CD4-positive, CD25-positive, alpha-beta regulatory T cell (primary cell): ENCODE data around the gene MTCH1. TPM values are rescaled to one million over a fixed set of nuclear protein-coding genes. Genes with fewer than 3 reads are reported as not detected.

Experiments
- ATAC-seq, 2 donors: fragments of 150-1000 bp; cut with Tn5 transposase; one replicate each; pipeline ENCODE4 v1.10.0; 2021; ENCODE audit warnings: low read depth in 2 of 2, moderate number of reproducible peaks in 2 of 2, moderate library complexity in 1 of 2
- DNase-seq, 3 donors: peaks; one replicate each; pipeline versions ENCODE4 v3.0.0 to v3.0.0-alpha.2; 2012 to 2022; ENCODE audit warnings: mixed read lengths in 1 of 3
- H3K27ac ChIP-seq: one replicate; pipeline ENCODE4 v1.7.0; 2013; ENCODE audit warnings: mild to moderate bottlenecking, low read length; ENCODE audit not compliant: insufficient read depth, poor library complexity, severe bottlenecking
- H3K27me3 ChIP-seq: one replicate; pipeline ENCODE4 v1.7.0; 2013; ENCODE audit warnings: low read length; ENCODE audit not compliant: control insufficient read depth, insufficient read depth
- H3K36me3 ChIP-seq: one replicate; pipeline ENCODE4 v1.7.0; 2013; ENCODE audit warnings: mild to moderate bottlenecking, low read length, moderate library complexity; ENCODE audit not compliant: control insufficient read depth, insufficient read depth
- H3K4me1 ChIP-seq: 2 replicates; pipeline ENCODE4 v1.7.0; 2013; ENCODE audit warnings: mild to moderate bottlenecking, low read length; ENCODE audit not compliant: insufficient read depth, control insufficient read depth, poor library complexity, severe bottlenecking
- H3K4me3 ChIP-seq: one replicate; pipeline ENCODE4 v1.7.0; 2013; ENCODE audit warnings: low read depth, mild to moderate bottlenecking, low read length, moderate library complexity
- H3K9me3 ChIP-seq, 2 experiments: 1 replicate in 1 of 2; 2 replicates in 1 of 2; pipeline ENCODE4 v1.7.0; 2013; ENCODE audit warnings: low read length in 2 of 2, mild to moderate bottlenecking in 1 of 2, moderate library complexity in 1 of 2; ENCODE audit not compliant: control insufficient read depth in 2 of 2
- H3K27ac Mint-ChIP-seq, 3 donors: one replicate each; pipeline ENCODE4 v1.8.0; 2020 to 2022; ENCODE audit warnings: mild to moderate bottlenecking in 3 of 3, mixed read lengths in 3 of 3, moderate library complexity in 2 of 3
- H3K27me3 Mint-ChIP-seq: one replicate; pipeline ENCODE4 v1.8.0; 2022; ENCODE audit warnings: mild to moderate bottlenecking, mixed read lengths
- H3K36me3 Mint-ChIP-seq: one replicate; pipeline ENCODE4 v1.8.0; 2020; ENCODE audit warnings: mixed read lengths
- H3K4me1 Mint-ChIP-seq, 4 donors: one replicate each; pipeline ENCODE4 v1.8.0; 2020 to 2022; ENCODE audit warnings: mixed read lengths in 4 of 4, mild to moderate bottlenecking in 1 of 4
- H3K4me3 Mint-ChIP-seq, 4 donors: one replicate each; pipeline ENCODE4 v1.8.0; 2020 to 2022; ENCODE audit warnings: mild to moderate bottlenecking in 4 of 4, mixed read lengths in 4 of 4, moderate library complexity in 3 of 4
- H3K9me3 Mint-ChIP-seq, 7 donors: one replicate each; pipeline ENCODE4 v1.8.0; 2020 to 2022; ENCODE audit warnings: mixed read lengths in 7 of 7, mild to moderate bottlenecking in 3 of 7, moderate library complexity in 2 of 7
- polyA plus RNA-seq, 4 donors: library from polyadenylated mRNA; unstranded; fragments of 300-500 nt; fragmentation: Illumina TruSeq; gene quantifications; one replicate each; pipeline ENCODE4 v1.2.3, GENCODE V29; 2021
- total RNA-seq: library from RNA; stranded (reverse); gene quantifications from one replicate; pipeline ENCODE4 v1.2.3, GENCODE V29; 2022

MTCH1 gene
- total and polyA plus RNA-seq, 5 donors from 2014 or later: 83.9 to 220 (median 92.5) TPM

- Mint-ChIP-seq H3K4me1 (peaks cover 0 to 49% (median 26%) of the 10 kb centered on the region in 4 donors), H3K36me3 (no peaks in the 10 kb centered on the region), H3K27ac (peak overlapping the region in 1 of 3 donors; percentile 56), H3K9me3 (peaks cover 0 to 3% (median 0%) of the 10 kb centered on the region in 7 donors), H3K4me3 (no peak overlapping the region), H3K27me3 (no peaks in the 10 kb centered on the region)
- DNase-seq (no peak), ATAC-seq (no peak)
- no peak overlapping the region for H3K27ac ChIP-seq
- no peaks in the 10 kb centered on the region for H3K36me3 ChIP-seq
- peaks cover 9% of the 10 kb centered on the region for H3K4me1 ChIP-seq
- H3K4me3 ChIP-seq: no peak overlapping the region
- H3K27me3 ChIP-seq: no peaks in the 10 kb centered on the region
- H3K9me3 ChIP-seq: no peaks in the 10 kb centered on the region
These were observed 41.9 kb upstream of the MTCH1 start for GRCh38 chr6:37027811-37028469.

GRCh38 chr6:37027036-37027720, 41.2 kb upstream of the MTCH1 start:
- no peaks in the 10 kb centered on the region for H3K36me3 ChIP-seq
- H3K27me3 ChIP-seq: no peaks in the 10 kb centered on the region

GRCh38 chr6:37025621-37026466, 39.8 kb upstream of the MTCH1 start:
- H3K9me3 Mint-ChIP-seq: peaks cover 0 to 3% (median 0%) of the 10 kb centered on the region in 7 donors
- ATAC-seq (no peak), DNase-seq (no peak)
- H3K27ac ChIP-seq: no peak overlapping the region
- H3K27ac Mint-ChIP-seq: peak overlapping the region in 2 of 3 donors; percentile 31 to 83
- no peaks in the 10 kb centered on the region for H3K9me3 ChIP-seq
- no peaks in the 10 kb centered on the region for H3K27me3 ChIP-seq
- H3K4me3 Mint-ChIP-seq: peak overlapping the region in 1 of 4 donors; percentile 41
- H3K36me3 Mint-ChIP-seq: no peaks in the 10 kb centered on the region
- peaks cover 23% of the 10 kb centered on the region for H3K4me1 ChIP-seq
- no peak overlapping the region for H3K4me3 ChIP-seq
- no peaks in the 10 kb centered on the region for H3K27me3 Mint-ChIP-seq
- H3K4me1 Mint-ChIP-seq: peaks cover 5 to 59% (median 39%) of the 10 kb centered on the region in 4 donors
- H3K36me3 ChIP-seq: no peaks in the 10 kb centered on the region

More at GRCh38 chr6:37027036-37027720, 41.2 kb upstream of the MTCH1 start:
- DNase-seq (no peak), ATAC-seq (no peak)
- H3K9me3 Mint-ChIP-seq: peaks cover 0 to 3% (median 0%) of the 10 kb centered on the region in 7 donors
- H3K27me3 Mint-ChIP-seq: no peaks in the 10 kb centered on the region
- peaks cover 15% of the 10 kb centered on the region for H3K4me1 ChIP-seq
- H3K4me3 Mint-ChIP-seq: no peak overlapping the region
- H3K27ac ChIP-seq: no peak overlapping the region
- no peaks in the 10 kb centered on the region for H3K9me3 ChIP-seq
- no peak overlapping the region for H3K4me3 ChIP-seq
- no peaks in the 10 kb centered on the region for H3K36me3 Mint-ChIP-seq
- H3K27ac Mint-ChIP-seq: peak overlapping the region in 1 of 3 donors; percentile 67
- peaks cover 0 to 49% (median 31%) of the 10 kb centered on the region in 4 donors for H3K4me1 Mint-ChIP-seq

GRCh38 chr6:37024656-37025337, 38.8 kb upstream of the MTCH1 start:
- peak overlapping the region; percentile 56 to 89 (median 58) for H3K27ac Mint-ChIP-seq
- H3K4me3 ChIP-seq: no peak overlapping the region
- ATAC-seq (no peak), DNase-seq (peak in 1 of 3 donors; percentile 68)
- peaks cover 5 to 61% (median 37%) of the 10 kb centered on the region in 4 donors for H3K4me1 Mint-ChIP-seq
- H3K9me3 ChIP-seq: no peaks in the 10 kb centered on the region
- H3K9me3 Mint-ChIP-seq: no peaks in the 10 kb centered on the region
- H3K4me1 ChIP-seq: peaks cover 23% of the 10 kb centered on the region
- no peaks in the 10 kb centered on the region for H3K27me3 ChIP-seq
- no peaks in the 10 kb centered on the region for H3K36me3 Mint-ChIP-seq
- H3K27me3 Mint-ChIP-seq: no peaks in the 10 kb centered on the region
- H3K4me3 Mint-ChIP-seq: no peak overlapping the region
- no peaks in the 10 kb centered on the region for H3K36me3 ChIP-seq
- no peak overlapping the region for H3K27ac ChIP-seq

GRCh38 chr6:37022135-37022863, 36.3 kb upstream of the MTCH1 start:
- Histone ChIP-seq H3K27me3 (no peaks in the 10 kb centered on the region), H3K36me3 (no peaks in the 10 kb centered on the region), H3K4me1 (peaks cover 32% of the 10 kb centered on the region), H3K27ac (peak overlapping the region; percentile 7), H3K4me3 (no peak overlapping the region), H3K9me3 (no peaks in the 10 kb centered on the region)
- no peaks in the 10 kb centered on the region for H3K36me3 Mint-ChIP-seq
- ATAC-seq: no peak
- H3K4me3 Mint-ChIP-seq: peak overlapping the region in 2 of 4 donors; percentile 36 to 41
- no peak for DNase-seq
- no peaks in the 10 kb centered on the region for H3K27me3 Mint-ChIP-seq
- no peaks in the 10 kb centered on the region for H3K9me3 Mint-ChIP-seq
- peak overlapping the region; percentile 84 to 95 (median 90) for H3K27ac Mint-ChIP-seq
- H3K4me1 Mint-ChIP-seq: peaks cover 5 to 72% (median 51%) of the 10 kb centered on the region in 4 donors

GRCh38 chr6:37021356-37022129, 35.5 kb upstream of the MTCH1 start:
- Histone ChIP-seq H3K4me1 (peaks cover 32% of the 10 kb centered on the region), H3K27me3 (no peaks in the 10 kb centered on the region)
- H3K27ac Mint-ChIP-seq: peak overlapping the region; percentile 84 to 91 (median 90)

More at GRCh38 chr6:37021356-37022129, 35.5 kb upstream of the MTCH1 start:
- ATAC-seq (peak; percentile 48 to 55), DNase-seq (peak; percentile 56 to 95 (median 81))
- Mint-ChIP-seq H3K4me3 (peak overlapping the region in 2 of 4 donors; percentile 0 to 60), H3K9me3 (no peaks in the 10 kb centered on the region), H3K36me3 (no peaks in the 10 kb centered on the region), H3K4me1 (peaks cover 5 to 72% (median 51%) of the 10 kb centered on the region in 4 donors), H3K27me3 (no peaks in the 10 kb centered on the region)
- H3K9me3 ChIP-seq: no peaks in the 10 kb centered on the region
- no peaks in the 10 kb centered on the region for H3K36me3 ChIP-seq
- peak overlapping the region; percentile 7 for H3K27ac ChIP-seq
- H3K4me3 ChIP-seq: no peak overlapping the region
